Measurements from ENCODE around the gene ITGAV.

ITGAV gene

DNA sequence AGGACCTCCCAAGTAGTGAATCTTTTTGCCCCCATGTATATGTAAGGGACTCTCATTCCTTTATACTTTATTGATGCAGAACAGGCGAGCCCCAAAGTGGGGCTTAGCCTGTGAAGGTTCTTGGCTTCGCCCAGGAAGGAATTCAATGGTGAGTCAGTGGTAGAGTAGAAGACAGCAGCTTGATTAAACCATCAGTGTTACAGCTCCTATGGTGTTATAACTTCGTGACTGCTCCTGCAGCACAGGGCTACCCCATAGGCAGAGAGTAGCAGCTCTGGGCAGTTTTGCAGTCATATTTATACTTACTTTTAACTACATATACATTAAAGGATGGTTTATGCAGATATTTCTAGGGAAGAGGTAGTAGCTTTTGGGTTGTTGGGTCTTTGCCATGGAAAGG is 115.0 kb downstream of the ITGAV start:
- no CpG with 5 or more reads among the region's 3 CpGs for WGBS (ENCODE audit: extremely low coverage, insufficient coverage, insufficient read length)
- no peak overlapping the region for H3K4ac ChIP-seq (ENCODE audit: low read depth, low read length)
- H3K4me2 ChIP-seq (ENCODE audit: low read length), result no peak overlapping the region
- H4K12ac ChIP-seq (ENCODE audit: low read depth, low read length), result no peak overlapping the region
- H2BK120ac ChIP-seq (ENCODE audit: insufficient read depth, low read length, poor library complexity), result no peak overlapping the region
- no peaks in the 10 kb centered on the region for H3K79me1 ChIP-seq (ENCODE audit: low read length)
- no peak overlapping the region for H3K14ac ChIP-seq (ENCODE audit: low read length)
- H2BK5ac ChIP-seq (ENCODE audit: low read depth, low read length, poor library complexity), result no peak overlapping the region
- no peak overlapping the region for H2BK12ac ChIP-seq (ENCODE audit: low read length)
- H3K9ac ChIP-seq (ENCODE audit: low read length), result no peak overlapping the region
- no peak overlapping the region for H2AFZ ChIP-seq (ENCODE audit: insufficient read depth, low read length, poor library complexity)
- no peak overlapping the region for H3K4me3 ChIP-seq (ENCODE audit: low read depth, low read length)
- no peak overlapping the region for H2AK5ac ChIP-seq (ENCODE audit: low read length)
- H3K27ac ChIP-seq (ENCODE audit: low read depth, low read length), result no peak overlapping the region
- no peaks in the 10 kb centered on the region for H3K9me3 ChIP-seq (ENCODE audit: insufficient read depth, low read depth, low read length)
- H3K27me3 ChIP-seq (ENCODE audit: insufficient read depth, low read length), result no peaks in the 10 kb centered on the region
- H3K18ac ChIP-seq (ENCODE audit: low read length), result no peak overlapping the region
- no peak overlapping the region for H4K91ac ChIP-seq (ENCODE audit: low read depth, low read length)
- no peaks in the 10 kb centered on the region for H3K79me2 ChIP-seq (ENCODE audit: control insufficient read depth, insufficient read depth, low read length, poor library complexity)
- no peak overlapping the region for H4K8ac ChIP-seq (ENCODE audit: low read depth, low read length)
- peaks cover 0 to 2% of the 10 kb centered on the region in 2 experiments for H3K36me3 ChIP-seq (ENCODE audit: control insufficient read depth in 1 of 2, insufficient read depth in 2 of 2, low read length in 2 of 2)
- no peak for DNase-seq
- no peaks in the 10 kb centered on the region for H3K4me1 ChIP-seq (ENCODE audit: control insufficient read depth in 1 of 2, insufficient read depth in 2 of 2, low read length in 2 of 2)
- no peak overlapping the region for H3K23ac ChIP-seq (ENCODE audit: low read length)

DNA sequence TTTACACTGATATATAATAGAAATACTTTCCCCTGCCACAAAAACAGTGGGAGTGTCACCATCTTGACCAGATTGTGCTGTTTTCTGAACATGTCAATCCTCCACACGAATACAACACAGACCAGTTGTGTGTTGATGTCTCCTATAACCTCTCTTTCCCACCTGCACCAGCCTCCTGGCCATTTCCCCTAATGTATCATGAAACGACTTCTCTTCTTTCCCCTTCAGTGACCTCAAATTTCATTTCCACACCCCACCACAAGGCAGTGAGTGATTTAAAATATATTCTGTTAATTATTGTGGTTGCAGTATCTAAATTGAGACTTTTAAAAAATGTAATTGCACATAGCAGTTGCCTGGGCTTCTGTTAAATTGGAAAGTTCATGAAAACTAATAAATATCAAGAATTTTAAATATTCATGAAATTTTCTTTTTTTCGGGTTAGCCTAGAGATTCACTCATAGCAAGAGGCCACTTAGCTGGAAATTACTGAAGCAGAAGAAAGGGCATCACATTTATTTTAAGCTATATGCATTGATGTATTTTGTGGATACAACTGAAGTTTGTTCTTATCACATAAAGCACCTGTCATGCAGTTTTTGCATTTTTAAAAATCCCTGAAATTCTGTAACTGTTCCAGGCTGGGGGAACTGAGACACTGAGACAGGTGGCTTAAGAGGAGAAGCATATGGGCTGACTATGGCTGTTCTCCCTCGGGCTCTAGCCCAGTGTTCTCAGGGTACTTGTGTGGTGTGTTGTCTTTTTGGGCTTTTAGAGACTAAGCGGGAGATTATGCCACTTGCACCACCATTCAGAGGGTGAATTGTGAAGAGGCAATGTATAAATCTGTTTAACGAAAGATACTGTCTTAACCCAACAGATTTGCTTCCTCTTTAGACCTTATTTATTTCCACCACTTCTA is 119.9 kb downstream of the ITGAV start:
- Histone ChIP-seq H3K79me2 (ENCODE audit: control insufficient read depth, insufficient read depth, low read length, poor library complexity) (no peaks in the 10 kb centered on the region), H2AFZ (ENCODE audit: insufficient read depth, low read length, poor library complexity) (no peak overlapping the region), H2BK5ac (ENCODE audit: low read depth, low read length, poor library complexity) (no peak overlapping the region), H3K23ac (ENCODE audit: low read length) (no peak overlapping the region), H4K12ac (ENCODE audit: low read depth, low read length) (no peak overlapping the region), H3K9me3 (ENCODE audit: insufficient read depth, low read depth, low read length) (no peaks in the 10 kb centered on the region), H3K4ac (ENCODE audit: low read depth, low read length) (no peak overlapping the region), H3K18ac (ENCODE audit: low read length) (no peak overlapping the region), H3K27me3 (ENCODE audit: insufficient read depth, low read length) (no peaks in the 10 kb centered on the region), H2BK12ac (ENCODE audit: low read length) (no peak overlapping the region), H3K4me2 (ENCODE audit: low read length) (no peak overlapping the region), H2BK120ac (ENCODE audit: insufficient read depth, low read length, poor library complexity) (no peak overlapping the region), H3K14ac (ENCODE audit: low read length) (no peak overlapping the region), H3K79me1 (ENCODE audit: low read length) (no peaks in the 10 kb centered on the region), H3K27ac (ENCODE audit: low read depth, low read length) (no peak overlapping the region), H2AK5ac (ENCODE audit: low read length) (no peak overlapping the region), H3K4me1 (ENCODE audit: control insufficient read depth in 1 of 2, insufficient read depth in 2 of 2, low read length in 2 of 2) (no peaks in the 10 kb centered on the region), H4K91ac (ENCODE audit: low read depth, low read length) (no peak overlapping the region), H3K9ac (ENCODE audit: low read length) (no peak overlapping the region), H3K36me3 (ENCODE audit: control insufficient read depth in 1 of 2, insufficient read depth in 2 of 2, low read length in 2 of 2) (peaks cover 0 to 1% of the 10 kb centered on the region in 2 experiments), H4K8ac (ENCODE audit: low read depth, low read length) (no peak overlapping the region), H3K4me3 (ENCODE audit: low read depth, low read length) (no peak overlapping the region)
- DNase-seq, result no peak
- no CpG with 5 or more reads among the region's 6 CpGs for WGBS (ENCODE audit: extremely low coverage, insufficient coverage, insufficient read length)

DNA sequence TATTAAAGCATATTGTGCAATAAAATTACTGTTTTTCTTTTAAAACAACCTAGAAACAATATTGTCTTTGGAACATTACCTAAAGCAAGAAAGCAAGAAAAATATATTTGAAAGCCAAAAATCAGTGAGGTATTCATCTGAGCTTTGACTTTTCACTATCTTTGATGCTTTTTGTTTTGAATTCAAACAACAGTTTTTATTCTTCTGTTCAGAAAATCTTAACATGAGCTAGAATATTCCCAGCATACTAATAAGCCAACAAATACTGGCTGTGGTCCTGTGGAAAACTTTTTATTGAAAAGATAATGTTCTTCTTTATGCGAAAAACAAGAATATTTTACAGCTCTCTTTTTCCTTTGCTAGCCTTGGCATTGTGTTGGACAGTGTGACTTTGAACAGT is 123.8 kb downstream of the ITGAV start:
- no peak overlapping the region for H3K27ac ChIP-seq (ENCODE audit: low read depth, low read length)
- no peaks in the 10 kb centered on the region for H3K27me3 ChIP-seq (ENCODE audit: insufficient read depth, low read length)
- no peak overlapping the region for H3K14ac ChIP-seq (ENCODE audit: low read length)
- no peak overlapping the region for H2AFZ ChIP-seq (ENCODE audit: insufficient read depth, low read length, poor library complexity)
- H2AK5ac ChIP-seq (ENCODE audit: low read length), result no peak overlapping the region
- H3K9ac ChIP-seq (ENCODE audit: low read length), result no peak overlapping the region
- H2BK5ac ChIP-seq (ENCODE audit: low read depth, low read length, poor library complexity), result no peak overlapping the region
- no peaks in the 10 kb centered on the region for H3K36me3 ChIP-seq (ENCODE audit: control insufficient read depth in 1 of 2, insufficient read depth in 2 of 2, low read length in 2 of 2)
- H3K4me2 ChIP-seq (ENCODE audit: low read length), result no peak overlapping the region
- H4K8ac ChIP-seq (ENCODE audit: low read depth, low read length), result no peak overlapping the region
- H3K4me3 ChIP-seq (ENCODE audit: low read depth, low read length), result no peak overlapping the region
- no peak overlapping the region for H2BK120ac ChIP-seq (ENCODE audit: insufficient read depth, low read length, poor library complexity)
- WGBS (ENCODE audit: extremely low coverage, insufficient coverage, insufficient read length), result no CpG with 5 or more reads among the region's 1 CpG
- H2BK12ac ChIP-seq (ENCODE audit: low read length), result no peak overlapping the region
- no peak for DNase-seq
- no peak overlapping the region for H4K91ac ChIP-seq (ENCODE audit: low read depth, low read length)
- no peak overlapping the region for H3K23ac ChIP-seq (ENCODE audit: low read length)
- no peaks in the 10 kb centered on the region for H3K4me1 ChIP-seq (ENCODE audit: control insufficient read depth in 1 of 2, insufficient read depth in 2 of 2, low read length in 2 of 2)
- H4K12ac ChIP-seq (ENCODE audit: low read depth, low read length), result no peak overlapping the region
- no peak overlapping the region for H3K4ac ChIP-seq (ENCODE audit: low read depth, low read length)
- H3K9me3 ChIP-seq (ENCODE audit: insufficient read depth, low read depth, low read length), result no peaks in the 10 kb centered on the region
- no peaks in the 10 kb centered on the region for H3K79me1 ChIP-seq (ENCODE audit: low read length)
- H3K18ac ChIP-seq (ENCODE audit: low read length), result no peak overlapping the region
- H3K79me2 ChIP-seq (ENCODE audit: control insufficient read depth, insufficient read depth, low read length, poor library complexity), result no peaks in the 10 kb centered on the region

GRCh38 chr2:186714611-186715010 is 124.8 kb downstream of the ITGAV start:
- WGBS (ENCODE audit: extremely low coverage, insufficient coverage, insufficient read length), result no CpG with 5 or more reads among the region's 2 CpGs
- DNase-seq, result no peak

More at GRCh38 chr2:186714611-186715010, 124.8 kb downstream of the ITGAV start:
- no peak overlapping the region for H4K8ac ChIP-seq (ENCODE audit: low read depth, low read length)
- no peak overlapping the region for H2AFZ ChIP-seq (ENCODE audit: insufficient read depth, low read length, poor library complexity)
- H3K4ac ChIP-seq (ENCODE audit: low read depth, low read length), result no peak overlapping the region
- H3K4me2 ChIP-seq (ENCODE audit: low read length), result no peak overlapping the region
- no peak overlapping the region for H4K12ac ChIP-seq (ENCODE audit: low read depth, low read length)
- no peak overlapping the region for H2BK5ac ChIP-seq (ENCODE audit: low read depth, low read length, poor library complexity)
- H3K18ac ChIP-seq (ENCODE audit: low read length), result no peak overlapping the region
- H3K23ac ChIP-seq (ENCODE audit: low read length), result no peak overlapping the region
- no peak overlapping the region for H2BK12ac ChIP-seq (ENCODE audit: low read length)
- no peaks in the 10 kb centered on the region for H3K27me3 ChIP-seq (ENCODE audit: insufficient read depth, low read length)
- no peaks in the 10 kb centered on the region for H3K79me1 ChIP-seq (ENCODE audit: low read length)
- no peak overlapping the region for H4K91ac ChIP-seq (ENCODE audit: low read depth, low read length)
- H3K9ac ChIP-seq (ENCODE audit: low read length), result no peak overlapping the region
- no peak overlapping the region for H2AK5ac ChIP-seq (ENCODE audit: low read length)
- H3K4me1 ChIP-seq (ENCODE audit: control insufficient read depth in 1 of 2, insufficient read depth in 2 of 2, low read length in 2 of 2), result no peaks in the 10 kb centered on the region
- H3K4me3 ChIP-seq (ENCODE audit: low read depth, low read length), result no peak overlapping the region
- H3K79me2 ChIP-seq (ENCODE audit: control insufficient read depth, insufficient read depth, low read length, poor library complexity), result no peaks in the 10 kb centered on the region
- H3K27ac ChIP-seq (ENCODE audit: low read depth, low read length), result no peak overlapping the region
- no peaks in the 10 kb centered on the region for H3K9me3 ChIP-seq (ENCODE audit: insufficient read depth, low read depth, low read length)
- H3K14ac ChIP-seq (ENCODE audit: low read length), result no peak overlapping the region
- no peaks in the 10 kb centered on the region for H3K36me3 ChIP-seq (ENCODE audit: control insufficient read depth in 1 of 2, insufficient read depth in 2 of 2, low read length in 2 of 2)
- H2BK120ac ChIP-seq (ENCODE audit: insufficient read depth, low read length, poor library complexity), result no peak overlapping the region
